Measurements from ENCODE around the gene CACNA1H. TPM values are rescaled to one million over a fixed set of nuclear protein-coding genes. Genes with fewer than 3 reads are reported as not detected.
"Not testable (repeated sequence)": the region's sequence is repeated elsewhere in the genome, so short reads cannot be mapped to it uniquely, and the experiment has no call there.

CACNA1H gene
- total and polyA plus RNA-seq, 5 experiments from 2014 or later: 0.03 to 2.7 (median 1.8) TPM

DNA sequence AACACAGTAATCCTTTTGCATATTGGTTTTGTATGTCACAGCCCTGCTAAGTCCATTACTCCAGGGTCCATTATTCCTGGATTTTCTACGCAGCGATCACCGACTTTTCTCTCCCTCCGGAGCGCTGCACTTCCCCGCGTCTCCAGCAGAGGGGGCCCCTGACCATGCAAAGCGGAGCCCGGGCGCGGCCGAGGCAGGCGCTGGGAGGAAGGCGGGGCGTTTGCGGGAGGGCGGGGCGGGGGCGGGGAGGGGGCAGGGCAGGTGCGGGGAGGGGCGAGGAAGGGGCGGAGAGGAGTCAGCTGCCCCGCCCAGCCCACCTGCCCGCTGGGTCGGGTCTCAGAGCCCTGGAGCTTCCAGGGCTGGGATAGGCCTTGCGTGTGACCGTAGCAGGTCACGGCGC lies 83.8 kb downstream of the CACNA1H start:
- H3K4me3 Mint-ChIP-seq, DNase-seq, H3K9me3 Mint-ChIP-seq, H3K27me3 Mint-ChIP-seq, H3K4me1 Mint-ChIP-seq, H3K36me3 Mint-ChIP-seq, POLR2A ChIA-PET, H3K27ac Mint-ChIP-seq: not testable (repeated sequence)
- peak; percentile 81 to 82 for ATAC-seq

DNA sequence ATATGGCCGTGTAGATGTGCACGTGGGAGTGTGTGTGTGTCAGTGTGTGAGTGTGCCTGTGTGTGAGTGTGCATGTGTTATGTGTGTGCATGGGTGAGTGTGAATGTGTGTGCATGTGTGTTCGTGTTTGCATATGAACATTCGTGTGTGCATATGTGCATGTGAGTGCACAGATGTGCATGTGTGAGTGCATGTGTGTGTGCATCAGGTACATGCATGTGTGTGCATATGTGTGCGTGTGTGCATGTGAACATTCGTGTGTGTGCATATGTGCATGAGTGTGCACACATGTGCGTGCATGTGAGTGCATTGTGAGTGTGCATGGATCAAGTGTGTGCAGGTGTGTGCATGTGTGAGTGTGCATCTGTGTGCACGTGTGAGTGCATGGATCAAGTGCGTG lies 85.1 kb downstream of the CACNA1H start:
- Mint-ChIP-seq H3K27ac (peak overlapping the region in 2 of 10 donors; percentile 32 to 73), H3K27me3 (peaks cover 0 to 2% (median 0%) of the 10 kb centered on the region in 5 donors), H3K4me3 (no peak overlapping the region), H3K4me1 (peaks cover 0 to 2% (median 0%) of the 10 kb centered on the region in 4 donors), H3K9me3 (peaks cover 0 to 4% (median 0%) of the 10 kb centered on the region in 9 donors), H3K36me3 (no peaks in the 10 kb centered on the region)
- DNase-seq: peak in 1 of 10 donors; percentile 0
- POLR2A ChIA-PET: no interaction called here
- no peak for ATAC-seq

DNA sequence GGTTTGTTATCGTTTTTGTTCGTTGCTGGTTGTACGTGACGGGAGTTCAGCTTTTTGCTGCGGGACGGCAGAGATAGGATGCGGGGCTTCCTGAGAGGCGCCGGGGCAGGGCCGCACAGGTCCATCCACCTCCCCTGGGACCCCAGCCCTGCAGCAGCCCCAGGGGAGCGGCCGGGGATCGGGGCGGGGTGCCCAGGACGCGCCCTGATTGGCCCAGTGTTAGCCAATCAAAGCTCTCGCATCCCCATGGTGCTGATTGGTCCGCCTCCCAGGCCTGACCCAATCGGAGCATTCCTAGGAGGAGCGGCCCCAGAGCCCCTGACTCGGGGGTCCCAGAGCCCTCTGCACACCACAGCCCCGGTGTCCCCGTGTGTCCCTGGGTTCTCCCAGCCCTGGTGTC lies 86.0 kb downstream of the CACNA1H start:
- H3K27ac Mint-ChIP-seq, H3K9me3 Mint-ChIP-seq, H3K36me3 Mint-ChIP-seq, H3K4me1 Mint-ChIP-seq, POLR2A ChIA-PET, ATAC-seq, DNase-seq, H3K27me3 Mint-ChIP-seq, H3K4me3 Mint-ChIP-seq: not testable (repeated sequence)

DNA sequence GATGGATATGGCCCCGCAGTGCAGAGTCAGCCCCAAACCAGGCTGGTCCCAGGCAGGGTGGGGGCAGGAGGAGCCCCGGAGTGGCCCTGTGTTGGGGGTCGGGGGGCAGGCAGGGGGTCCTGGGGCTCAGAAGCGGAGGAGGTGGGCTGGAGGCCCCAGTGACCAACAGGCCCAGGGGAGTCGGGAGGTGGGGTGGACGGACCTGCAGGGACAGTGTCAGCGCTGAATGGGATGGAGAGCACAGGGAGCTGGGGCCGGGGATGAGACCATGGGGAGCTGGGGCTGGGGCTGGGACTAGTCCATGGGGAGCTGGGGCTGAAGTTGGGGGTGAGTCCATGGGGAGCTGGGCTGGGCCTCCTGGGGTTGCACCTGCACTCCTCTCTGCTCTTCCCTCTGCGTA lies 86.7 kb downstream of the CACNA1H start:
- POLR2A ChIA-PET, H3K36me3 Mint-ChIP-seq, H3K27me3 Mint-ChIP-seq, H3K4me3 Mint-ChIP-seq, H3K4me1 Mint-ChIP-seq, H3K27ac Mint-ChIP-seq, ATAC-seq, H3K9me3 Mint-ChIP-seq: not testable (repeated sequence)
- DNase-seq: peak in 1 of 10 donors; percentile 13

DNA sequence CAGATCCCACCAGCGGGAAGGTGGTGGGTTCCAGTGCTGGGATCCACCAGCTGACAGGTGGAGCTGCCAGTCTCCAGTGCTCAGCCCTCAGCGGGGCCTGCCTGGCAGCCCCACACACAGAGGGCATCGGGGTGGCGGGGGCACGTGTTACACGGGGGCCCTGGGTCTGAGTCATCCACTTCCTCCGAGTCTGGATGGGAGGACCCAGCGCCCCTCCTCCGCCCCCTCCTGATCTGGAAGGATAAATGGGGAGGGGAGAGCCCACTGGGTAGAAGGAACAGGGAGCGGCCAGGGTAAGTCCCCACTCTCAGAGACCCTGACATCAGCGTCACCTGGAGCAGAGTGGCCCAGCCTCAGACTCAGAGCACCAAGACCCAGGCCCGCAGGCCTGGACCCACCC lies 87.5 kb downstream of the CACNA1H start, which contains the start of gene TPSAB1:
TPSAB1 (plus strand) TSS at position 270 of the 400 bp plus-strand sequence. CDS start 234 bp downstream, outside the sequence.
- H3K27me3 Mint-ChIP-seq, ATAC-seq, H3K9me3 Mint-ChIP-seq, H3K36me3 Mint-ChIP-seq, H3K4me1 Mint-ChIP-seq, H3K4me3 Mint-ChIP-seq, POLR2A ChIA-PET, H3K27ac Mint-ChIP-seq: not testable (repeated sequence)
- peak in 1 of 10 donors; percentile 4 for DNase-seq

DNA sequence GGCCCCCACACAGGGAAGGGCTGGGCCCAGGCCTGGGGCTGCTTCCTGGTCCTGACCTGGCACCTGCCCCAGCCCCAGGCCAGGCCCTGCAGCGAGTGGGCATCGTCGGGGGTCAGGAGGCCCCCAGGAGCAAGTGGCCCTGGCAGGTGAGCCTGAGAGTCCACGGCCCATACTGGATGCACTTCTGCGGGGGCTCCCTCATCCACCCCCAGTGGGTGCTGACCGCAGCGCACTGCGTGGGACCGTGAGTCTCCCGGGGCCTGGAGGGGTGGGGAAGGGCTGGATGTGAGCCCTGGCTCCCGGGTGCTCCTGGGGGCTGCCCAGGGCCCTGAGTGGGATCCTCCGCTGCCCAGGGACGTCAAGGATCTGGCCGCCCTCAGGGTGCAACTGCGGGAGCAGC lies 88.2 kb downstream of the CACNA1H start:
- H3K9me3 Mint-ChIP-seq, H3K4me3 Mint-ChIP-seq, ATAC-seq, H3K27ac Mint-ChIP-seq, H3K36me3 Mint-ChIP-seq, POLR2A ChIA-PET: not testable (repeated sequence)
- Mint-ChIP-seq H3K27me3 (peaks cover 2 to 10% (median 5%) of the 10 kb centered on the region in 5 donors), H3K4me1 (peaks cover 2 to 11% (median 8%) of the 10 kb centered on the region in 4 donors)
- peak in 1 of 10 donors; percentile 3 for DNase-seq

DNA sequence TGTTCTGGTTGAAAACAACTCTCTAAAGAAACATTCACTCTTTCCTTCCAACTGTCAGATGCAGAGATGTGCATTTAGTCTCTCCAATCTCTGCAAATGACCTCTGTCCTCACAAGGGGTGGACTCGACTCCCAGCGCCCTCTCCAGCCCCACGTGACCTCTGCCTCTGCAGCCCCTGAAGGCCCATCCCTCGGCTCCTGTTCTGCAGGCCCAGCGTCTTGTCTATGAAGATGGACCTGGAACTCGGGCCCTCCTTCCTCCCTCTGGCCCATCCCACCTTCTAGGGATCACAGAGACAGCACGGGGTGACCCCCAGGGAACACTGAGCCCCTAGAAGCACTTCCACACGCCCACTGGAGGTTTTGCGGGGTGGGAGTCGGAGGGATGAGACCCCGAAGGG lies 90.5 kb downstream of the CACNA1H start:
- H3K4me3 Mint-ChIP-seq, H3K9me3 Mint-ChIP-seq, H3K36me3 Mint-ChIP-seq, ATAC-seq, POLR2A ChIA-PET: not testable (repeated sequence)
- Mint-ChIP-seq H3K27me3 (peaks cover 2 to 10% (median 6%) of the 10 kb centered on the region in 5 donors), H3K27ac (peak overlapping the region in 1 of 10 donors; percentile 9), H3K4me1 (peaks cover 2 to 13% (median 7%) of the 10 kb centered on the region in 4 donors)
- DNase-seq: peak in 1 of 10 donors; percentile 30

DNA sequence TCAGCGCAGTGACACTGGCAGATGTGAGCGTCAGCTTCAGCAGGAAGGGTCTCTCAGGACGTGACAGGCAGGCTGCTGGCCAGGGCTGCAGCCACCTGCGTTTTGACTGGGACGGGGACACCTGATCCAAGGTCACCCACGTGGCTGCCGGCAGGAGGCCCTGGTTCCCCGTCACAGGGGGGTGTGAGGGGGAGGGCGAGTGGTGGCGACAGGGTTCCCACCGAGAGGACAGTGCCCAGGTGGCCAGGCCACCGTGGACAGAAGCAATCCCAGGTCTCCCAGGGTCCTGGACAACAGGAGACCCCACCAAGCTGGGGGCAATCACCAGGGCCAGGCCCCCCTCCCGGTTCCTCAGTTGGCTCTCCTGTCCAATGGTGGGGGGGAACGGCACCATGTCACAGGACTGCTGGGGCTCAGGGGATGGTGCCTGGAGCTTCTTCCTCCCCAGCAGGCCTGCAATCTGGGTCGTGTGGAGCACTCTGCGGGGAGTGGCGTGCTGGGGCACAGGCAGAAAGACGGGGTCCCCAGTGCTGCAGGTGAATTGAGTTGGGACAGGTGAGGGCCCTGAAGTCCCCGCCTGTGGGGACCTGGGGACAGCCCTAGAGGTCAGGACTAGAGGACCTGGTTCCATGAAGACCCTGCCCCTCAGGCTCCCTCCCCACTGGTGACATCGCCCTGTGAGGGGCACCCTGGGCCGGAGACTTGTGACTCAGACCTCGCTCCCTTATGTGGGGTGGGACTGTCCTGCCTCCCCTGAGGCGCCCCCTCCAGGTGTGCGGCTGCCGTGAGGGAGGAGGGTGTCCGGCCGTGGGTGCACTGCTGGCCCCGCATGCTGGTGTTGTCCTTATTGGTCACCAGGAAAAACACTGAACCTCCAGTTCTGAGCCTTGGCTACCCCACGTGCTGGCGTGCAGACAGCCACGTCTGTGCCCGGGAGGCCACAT lies 91.3 kb downstream of the CACNA1H start:
- H3K4me3 Mint-ChIP-seq, H3K9me3 Mint-ChIP-seq, POLR2A ChIA-PET, H3K36me3 Mint-ChIP-seq, ATAC-seq, H3K27ac Mint-ChIP-seq: not testable (repeated sequence)
- H3K4me1 Mint-ChIP-seq: peaks cover 2 to 13% (median 7%) of the 10 kb centered on the region in 4 donors
- H3K27me3 Mint-ChIP-seq: peaks cover 0 to 10% (median 6%) of the 10 kb centered on the region in 5 donors
- peak in 2 of 10 donors; percentile 1 to 36 for DNase-seq

DNA sequence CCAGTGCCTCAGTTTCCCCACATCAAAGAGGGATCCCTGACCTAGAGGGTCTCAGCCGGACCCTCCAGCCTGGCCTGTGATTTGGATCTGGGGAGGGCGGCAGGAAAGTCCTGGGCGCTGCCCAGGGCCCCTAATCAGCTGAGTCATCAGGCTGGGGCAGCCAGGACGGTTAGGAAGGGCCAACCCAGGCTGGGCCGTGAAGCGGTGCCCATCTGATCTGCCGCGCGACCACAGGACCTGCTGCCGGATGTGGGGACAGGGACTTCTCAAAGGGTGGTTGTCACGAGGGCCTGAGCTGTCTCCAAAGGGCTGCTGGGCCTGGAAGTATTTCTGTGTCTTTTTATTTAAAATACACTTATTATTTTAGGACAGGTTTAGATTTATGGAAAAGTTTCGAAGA lies 92.0 kb downstream of the CACNA1H start:
- no peaks in the 10 kb centered on the region for H3K36me3 Mint-ChIP-seq
- H3K4me3 Mint-ChIP-seq: peak overlapping the region in 2 of 10 donors; percentile 18 to 60
- ATAC-seq: no peak
- POLR2A ChIA-PET: no interaction called here
- DNase-seq: peak in 1 of 10 donors; percentile 58
- H3K27ac Mint-ChIP-seq: no peak overlapping the region
- peaks cover 0 to 10% (median 6%) of the 10 kb centered on the region in 5 donors for H3K27me3 Mint-ChIP-seq
- H3K4me1 Mint-ChIP-seq: peaks cover 2 to 13% (median 7%) of the 10 kb centered on the region in 4 donors
- H3K9me3 Mint-ChIP-seq: no peaks in the 10 kb centered on the region

DNA sequence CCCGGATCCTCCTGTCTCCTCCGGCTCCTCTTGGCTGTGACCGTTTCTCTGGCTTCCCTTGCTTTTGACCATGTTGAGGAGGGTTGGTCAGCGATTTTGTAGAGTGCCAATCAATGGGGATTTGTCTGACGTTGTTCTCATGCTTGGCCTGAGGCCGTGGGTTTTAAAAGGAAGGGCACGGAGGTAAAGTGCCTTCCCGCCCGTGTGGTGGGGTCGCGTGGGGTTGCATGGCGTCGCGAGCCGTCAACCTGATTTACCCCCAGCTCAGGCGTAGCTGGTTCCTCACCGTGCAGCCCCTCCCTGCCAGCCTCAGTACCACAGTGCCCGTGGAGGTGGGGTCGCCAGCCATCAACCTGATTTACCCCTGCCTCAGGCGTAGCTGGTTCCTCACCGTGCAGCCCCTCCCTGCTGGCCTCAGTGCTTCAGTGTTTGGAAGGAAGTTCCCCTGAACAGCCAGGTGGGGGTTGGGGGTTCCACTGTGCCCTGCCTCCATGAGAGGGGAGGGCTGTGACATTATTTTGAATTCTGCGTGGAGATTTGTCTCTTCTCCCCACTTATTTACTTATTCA lies 92.6 kb downstream of the CACNA1H start:
- H3K4me1 Mint-ChIP-seq: peaks cover 2 to 13% (median 7%) of the 10 kb centered on the region in 4 donors
- POLR2A ChIA-PET: no interaction called here
- no peak overlapping the region for H3K27ac Mint-ChIP-seq
- ATAC-seq (peak in 1 of 2 donors; percentile 35), DNase-seq (peak in 1 of 10 donors; percentile 36)
- no peaks in the 10 kb centered on the region for H3K36me3 Mint-ChIP-seq
- H3K9me3 Mint-ChIP-seq: no peaks in the 10 kb centered on the region
- H3K27me3 Mint-ChIP-seq: peaks cover 0 to 10% (median 6%) of the 10 kb centered on the region in 5 donors
- peak overlapping the region in 4 of 10 donors; percentile 17 to 69 (median 50) for H3K4me3 Mint-ChIP-seq

DNA sequence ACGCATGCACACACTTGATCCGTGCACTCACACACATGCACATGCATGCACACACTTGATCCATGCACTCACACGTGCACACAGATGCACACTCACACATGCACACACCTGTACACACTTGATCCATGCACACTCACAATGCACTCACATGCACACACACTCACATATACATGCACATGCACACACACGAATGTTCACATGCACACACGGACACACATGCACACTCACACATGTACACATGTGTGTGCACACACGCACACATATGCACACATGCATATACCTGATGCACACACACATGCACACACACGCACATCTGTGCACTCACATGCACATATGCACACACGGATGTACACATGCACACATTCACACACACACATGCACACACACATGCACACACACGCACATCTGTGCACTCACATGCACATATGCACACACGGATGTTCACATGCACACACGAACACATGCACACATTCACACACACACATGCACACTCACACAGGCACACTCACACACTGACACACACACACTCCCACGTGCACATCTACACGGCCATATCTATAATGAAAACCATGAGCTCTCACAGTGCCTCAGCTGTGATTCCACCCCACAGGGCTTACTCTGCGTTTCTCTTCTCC lies 95.1 kb downstream of the CACNA1H start:
- ATAC-seq, POLR2A ChIA-PET: not testable (repeated sequence)

DNA sequence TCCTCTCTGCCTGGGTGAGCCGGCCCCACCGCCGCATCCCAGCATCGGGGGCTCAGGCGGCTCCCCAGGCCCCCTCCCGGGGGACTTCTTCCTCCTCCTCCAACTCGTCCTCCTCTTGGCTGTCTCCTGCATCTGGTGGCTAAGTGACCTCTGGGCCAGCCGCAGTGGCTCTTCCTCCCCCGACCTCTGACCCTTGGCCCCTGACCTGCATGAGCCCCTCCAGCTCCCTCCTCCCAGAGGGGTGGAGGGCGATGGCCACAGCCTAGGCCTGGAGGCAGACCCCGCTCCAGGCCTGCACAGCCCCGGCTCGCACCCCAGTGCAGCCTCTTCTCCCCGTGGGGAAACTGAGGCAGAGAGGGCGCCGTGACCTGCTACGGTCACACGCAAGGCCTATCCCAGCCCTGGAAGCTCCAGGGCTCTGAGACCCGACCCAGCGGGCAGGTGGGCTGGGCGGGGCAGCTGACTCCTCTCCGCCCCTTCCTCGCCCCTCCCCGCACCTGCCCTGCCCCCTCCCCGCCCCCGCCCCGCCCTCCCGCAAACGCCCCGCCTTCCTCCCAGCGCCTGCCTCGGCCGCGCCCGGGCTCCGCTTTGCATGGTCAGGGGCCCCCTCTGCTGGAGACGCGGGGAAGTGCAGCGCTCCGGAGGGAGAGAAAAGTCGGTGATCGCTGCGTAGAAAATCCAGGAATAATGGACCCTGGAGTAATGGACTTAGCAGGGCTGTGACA lies 96.3 kb downstream of the CACNA1H start:
- H3K4me1 Mint-ChIP-seq: peaks cover 2 to 13% (median 7%) of the 10 kb centered on the region in 4 donors
- H3K4me3 Mint-ChIP-seq, H3K36me3 Mint-ChIP-seq, POLR2A ChIA-PET, DNase-seq, H3K9me3 Mint-ChIP-seq, H3K27me3 Mint-ChIP-seq, H3K27ac Mint-ChIP-seq: not testable (repeated sequence)
- ATAC-seq: peak; percentile 78 to 87

More for the DNA sequence above, 95.1 kb downstream of the CACNA1H start:
- H3K9me3 Mint-ChIP-seq, DNase-seq, H3K36me3 Mint-ChIP-seq, H3K4me3 Mint-ChIP-seq: not testable (repeated sequence)
- H3K27me3 Mint-ChIP-seq: peaks cover 0 to 10% (median 6%) of the 10 kb centered on the region in 5 donors
- H3K27ac Mint-ChIP-seq: peak overlapping the region in 1 of 10 donors; percentile 68
- peaks cover 2 to 13% (median 7%) of the 10 kb centered on the region in 4 donors for H3K4me1 Mint-ChIP-seq

Data from naive thymus-derived CD8-positive, alpha-beta T cell (primary cell).